ACC112 (cell line): ENCODE data around the gene CBFA2T2.

Source experiments
- H2AFZ ChIP-seq: fragments of 200-600 bp; sonication (generic); one replicate; pipeline ENCODE4 v1.6.0; 2017; ENCODE audit warnings: antibody characterized with exemption, low read length; ENCODE audit not compliant: unreplicated experiment
- H3K27ac ChIP-seq: fragments of 200-600 bp; sonication (generic); 2 replicates; pipeline ENCODE4 v1.5.1; 2014; ENCODE audit warnings: low read depth, mild to moderate bottlenecking, antibody characterized with exemption, low read length, moderate library complexity
- H3K27me3 ChIP-seq: fragments of 200-600 bp; sonication (generic); 2 replicates; pipeline ENCODE4 v1.6.1; 2014; ENCODE audit warnings: mild to moderate bottlenecking, antibody characterized with exemption, low read length, moderate library complexity, mixed read lengths; ENCODE audit not compliant: insufficient read depth
- H3K36me3 ChIP-seq: fragments of 200-600 bp; sonication (generic); 2 replicates; pipeline ENCODE4 v1.6.1; 2016; ENCODE audit warnings: mild to moderate bottlenecking, antibody characterized with exemption, low read length, moderate library complexity, mixed read lengths; ENCODE audit not compliant: insufficient read depth
- H3K4me1 ChIP-seq: fragments of 200-600 bp; sonication (generic); one replicate; pipeline ENCODE4 v1.6.1; 2016; ENCODE audit warnings: low read length, mixed read lengths; ENCODE audit not compliant: insufficient read depth, unreplicated experiment, control insufficient read depth
- H3K4me3 ChIP-seq: fragments of 200-600 bp; sonication (generic); 2 replicates; pipeline ENCODE4 v1.5.1; 2014; ENCODE audit warnings: mild to moderate bottlenecking, low read depth, low read length
- H3K79me2 ChIP-seq: fragments of 200-600 bp; sonication (generic); one replicate; pipeline ENCODE4 v1.6.0; 2016; ENCODE audit warnings: low read length; ENCODE audit not compliant: control insufficient read depth, unreplicated experiment, insufficient read depth

The CBFA2T2 gene

GRCh38 chr20:33660685-33661058 lies 170.8 kb downstream of the CBFA2T2 start:
- Histone ChIP-seq H3K4me3 (no peak overlapping the region), H3K27me3 (no peaks in the 10 kb centered on the region), H3K27ac (no peak overlapping the region), H3K4me1 (peaks cover 12% of the 10 kb centered on the region), H3K79me2 (no peaks in the 10 kb centered on the region), H2AFZ (no peak overlapping the region), H3K36me3 (no peaks in the 10 kb centered on the region)

DNA sequence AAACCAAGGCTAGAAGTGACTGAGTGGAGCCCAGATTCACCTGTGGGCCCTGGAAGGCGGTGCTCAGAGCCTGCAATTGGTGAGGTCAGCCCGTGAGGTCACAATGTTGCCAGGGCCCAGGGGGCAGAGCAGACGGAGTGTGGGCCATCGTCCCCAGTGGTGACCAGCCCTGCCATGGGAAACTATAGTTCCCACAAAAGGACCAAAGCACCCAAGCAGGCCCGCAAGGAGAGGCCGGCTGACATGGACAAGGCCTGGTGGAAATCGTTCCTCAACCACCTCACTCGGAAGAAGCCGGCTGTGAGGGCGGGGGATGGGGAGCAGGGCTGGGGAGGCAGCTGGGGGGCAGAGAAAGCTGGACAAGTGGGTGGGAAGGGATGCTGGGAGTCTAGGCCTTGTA lies 172.3 kb downstream of the CBFA2T2 start, which contains the start of gene C20orf144:
C20orf144 (plus strand) TSS at position 156 of the 400 bp plus-strand sequence; CDS start at position 175, 19 bp downstream.
- Histone ChIP-seq H3K27me3 (no peaks in the 10 kb centered on the region), H3K79me2 (no peaks in the 10 kb centered on the region), H3K4me3 (peak within 1 kb of the TSS; percentile 93), H3K4me1 (peaks cover 18% of the 10 kb centered on the region), H3K36me3 (no peaks in the 10 kb centered on the region), H3K27ac (peak within 1 kb of the TSS; percentile 63; the same call in 1 of the 2 replicates), H2AFZ (peak within 1 kb of the TSS; percentile 63)

DNA sequence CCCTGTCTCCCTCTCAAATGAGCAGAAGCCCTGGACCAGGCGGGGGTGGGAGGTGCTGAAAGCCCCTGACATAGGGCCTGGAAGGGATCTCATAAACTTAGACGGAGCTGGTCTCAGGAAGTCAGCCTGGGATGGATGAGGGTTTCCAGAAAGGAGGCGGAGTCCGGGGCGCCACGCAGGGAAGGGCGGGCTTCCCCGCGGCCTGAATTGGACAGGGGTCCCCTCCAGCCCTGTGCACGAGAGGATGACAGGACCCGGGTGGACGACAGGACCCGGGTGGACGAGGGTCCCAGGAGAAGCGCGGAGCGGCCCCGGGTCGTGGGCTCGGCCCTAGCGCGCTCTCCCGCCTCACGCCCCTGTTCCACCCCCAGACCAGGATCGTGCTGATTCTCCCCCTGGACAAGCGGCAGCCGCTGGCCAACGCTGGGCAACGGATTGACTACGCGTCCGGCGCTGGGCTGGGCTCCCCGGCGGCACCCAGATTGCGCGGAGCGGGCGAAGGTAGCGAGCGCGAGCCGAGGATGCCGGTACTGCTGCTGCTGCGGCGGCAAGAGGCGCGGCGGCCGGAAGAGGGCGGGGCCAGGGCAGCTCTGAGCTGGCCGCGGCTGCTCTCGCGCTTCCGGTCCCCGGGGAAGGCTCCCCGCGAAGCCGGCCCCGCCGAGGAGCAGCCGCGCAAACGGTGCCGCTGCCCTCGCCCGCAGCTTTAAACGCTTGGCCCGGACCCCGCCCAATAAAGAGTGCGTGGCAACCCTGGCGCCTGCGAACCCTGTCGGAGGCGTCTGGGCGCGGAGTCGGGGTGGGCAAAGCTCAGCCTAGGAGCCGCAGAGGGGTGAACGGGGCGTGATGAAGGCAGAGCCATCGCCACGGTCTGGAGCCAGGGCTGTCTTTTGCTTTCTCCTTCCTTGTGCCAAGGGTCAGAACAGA lies 173.5 kb downstream of the CBFA2T2 start:
- H3K36me3 ChIP-seq, result no peaks in the 10 kb centered on the region
- H3K27ac ChIP-seq, result peak overlapping the region; percentile 63
- no peaks in the 10 kb centered on the region for H3K79me2 ChIP-seq
- peak overlapping the region; percentile 63 for H2AFZ ChIP-seq
- no peaks in the 10 kb centered on the region for H3K27me3 ChIP-seq
- peaks cover 22% of the 10 kb centered on the region for H3K4me1 ChIP-seq
- H3K4me3 ChIP-seq, result peak overlapping the region; percentile 93

GRCh38 chr20:33664085-33664761 lies 174.3 kb downstream of the CBFA2T2 start:
- H3K4me3 ChIP-seq, result peak overlapping the region; percentile 93
- H3K79me2 ChIP-seq, result no peaks in the 10 kb centered on the region
- H3K27me3 ChIP-seq, result no peaks in the 10 kb centered on the region
- H3K27ac ChIP-seq, result peak overlapping the region; percentile 56
- H3K36me3 ChIP-seq, result no peaks in the 10 kb centered on the region
- peak overlapping the region; percentile 63 for H2AFZ ChIP-seq
- H3K4me1 ChIP-seq, result peaks cover 22% of the 10 kb centered on the region

- no peak overlapping the region for H3K27ac ChIP-seq
- H3K4me1 ChIP-seq, result peaks cover 22% of the 10 kb centered on the region
- H3K4me3 ChIP-seq, result no peak overlapping the region
Measured at GRCh38 chr20:33664762-33665144, 174.9 kb downstream of the CBFA2T2 start.

GRCh38 chr20:33666293-33667244 lies 176.7 kb downstream of the CBFA2T2 start, which contains the start of gene ACTL10:
ACTL10 (plus strand) TSS chr20:33666943; CDS start chr20:33667498, 555 bp downstream.
- H3K27ac ChIP-seq, result peak within 1 kb of the TSS; percentile 28; the same call in 1 of the 2 replicates
- H3K36me3 ChIP-seq, result no peaks in the 10 kb centered on the region
- peak within 1 kb of the TSS; percentile 52 for H2AFZ ChIP-seq
- H3K4me1 ChIP-seq, result peaks cover 22% of the 10 kb centered on the region
- peak within 1 kb of the TSS; percentile 78 for H3K4me3 ChIP-seq
- H3K27me3 ChIP-seq, result no peaks in the 10 kb centered on the region
- no peaks in the 10 kb centered on the region for H3K79me2 ChIP-seq

More at GRCh38 chr20:33664762-33665144, 174.9 kb downstream of the CBFA2T2 start:
- H2AFZ ChIP-seq, result no peak overlapping the region
- no peaks in the 10 kb centered on the region for H3K79me2 ChIP-seq
- no peaks in the 10 kb centered on the region for H3K27me3 ChIP-seq
- no peaks in the 10 kb centered on the region for H3K36me3 ChIP-seq

DNA sequence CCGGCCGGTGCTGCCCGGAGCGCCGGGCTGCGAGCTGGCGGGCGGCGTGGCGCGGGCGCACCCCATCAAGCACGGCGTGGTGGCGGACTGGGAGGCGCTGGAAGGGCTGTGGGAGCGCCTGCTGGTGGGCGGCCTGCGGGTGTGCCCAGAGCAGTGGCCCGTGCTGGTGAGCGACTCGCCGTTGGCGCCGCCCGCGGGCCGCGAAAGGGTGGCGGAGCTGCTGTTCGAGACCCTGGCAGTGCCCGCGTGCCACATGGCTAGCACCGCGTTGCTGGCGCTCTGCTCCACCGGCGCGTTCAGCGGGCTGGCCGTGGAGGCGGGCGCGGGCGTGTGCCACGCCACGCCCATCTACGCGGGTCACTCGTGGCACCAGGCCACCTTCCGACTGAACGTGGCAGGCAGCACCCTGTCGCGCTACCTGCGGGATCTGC lies 177.4 kb downstream of the CBFA2T2 start:
- peak overlapping the region; percentile 32 for H2AFZ ChIP-seq
- H3K79me2 ChIP-seq, result no peaks in the 10 kb centered on the region
- no peaks in the 10 kb centered on the region for H3K27me3 ChIP-seq
- peak overlapping the region; percentile 11; the same call in 1 of the 2 replicates for H3K27ac ChIP-seq
- H3K36me3 ChIP-seq, result no peaks in the 10 kb centered on the region
- H3K4me1 ChIP-seq, result peaks cover 22% of the 10 kb centered on the region
- peak overlapping the region; percentile 78 for H3K4me3 ChIP-seq

- Histone ChIP-seq H3K36me3 (no peaks in the 10 kb centered on the region), H3K4me1 (peaks cover 24% of the 10 kb centered on the region), H3K27ac (no peak overlapping the region), H3K79me2 (peaks cover 3% of the 10 kb centered on the region), H3K4me3 (peak overlapping the region; percentile 78), H3K27me3 (no peaks in the 10 kb centered on the region), H2AFZ (peak overlapping the region; percentile 32)
Measured at GRCh38 chr20:33667676-33668465, 178.0 kb downstream of the CBFA2T2 start.

- no peaks in the 10 kb centered on the region for H3K36me3 ChIP-seq
- H3K27me3 ChIP-seq, result no peaks in the 10 kb centered on the region
- no peak overlapping the region for H3K27ac ChIP-seq
- no peak overlapping the region for H2AFZ ChIP-seq
- H3K4me3 ChIP-seq, result 0 out of 2 replicates have a peak overlapping the region, but pooled peaks have one; percentile 78
- peaks cover 27% of the 10 kb centered on the region for H3K4me1 ChIP-seq
- peaks cover 11% of the 10 kb centered on the region for H3K79me2 ChIP-seq
Measured at GRCh38 chr20:33668466-33669155, 178.7 kb downstream of the CBFA2T2 start.
